Measurements from ENCODE around the gene AURKB. TPM values are rescaled to one million over a fixed set of nuclear protein-coding genes. Genes with fewer than 3 reads are reported as not detected.

AURKB gene
- total RNA-seq, 1 donor = 31.8 TPM

- no peak for DNase-seq (ENCODE audit: low read depth)
- no peak for TF ChIP-seq CTCF (IDR thresholded peaks at IDR 0.05; ENCODE audit: insufficient read depth, low read length)
- no peak overlapping the region for H3K4me3 ChIP-seq (ENCODE audit: low read depth, low read length)
These were observed 45.6 kb downstream of the AURKB start for GRCh38 chr17:8164815-8165131.

- TF ChIP-seq CTCF (IDR thresholded peaks at IDR 0.05; ENCODE audit: insufficient read depth, low read length) = no peak
- H3K4me3 ChIP-seq (ENCODE audit: low read depth, low read length) = no peak overlapping the region
- DNase-seq (ENCODE audit: low read depth) = peak; percentile 22
These were observed 46.2 kb downstream of the AURKB start for GRCh38 chr17:8163978-8164814.

GRCh38 chr17:8162997-8163977 is 47.1 kb downstream of the AURKB start:
- peak overlapping the region; percentile 92 for H3K4me3 ChIP-seq (ENCODE audit: low read depth, low read length)
- no peak for TF ChIP-seq CTCF (IDR thresholded peaks at IDR 0.05; ENCODE audit: insufficient read depth, low read length)
- no peak for DNase-seq (ENCODE audit: low read depth)

- peak within 1 kb of the TSS; percentile 92 for H3K4me3 ChIP-seq (ENCODE audit: low read depth, low read length)
- peak; percentile 8 for TF ChIP-seq CTCF (IDR thresholded peaks at IDR 0.05; ENCODE audit: insufficient read depth, low read length)
- DNase-seq (ENCODE audit: low read depth) = peak; percentile 55
These were observed 48.0 kb downstream of the AURKB start, which contains the start of gene VAMP2 for GRCh38 chr17:8162233-8162996. Gene VAMP2 (minus strand): TSS chr17:8162948. CDS start chr17:8162879, 69 bp downstream.

- TF ChIP-seq CTCF (IDR thresholded peaks at IDR 0.05; ENCODE audit: insufficient read depth, low read length) = no peak
- H3K4me3 ChIP-seq (ENCODE audit: low read depth, low read length) = peak overlapping the region; percentile 92
- no peak for DNase-seq (ENCODE audit: low read depth)
These were observed 48.8 kb downstream of the AURKB start for GRCh38 chr17:8161289-8162232.

All from fibroblast of the aortic adventitia (primary cell).